GM12875 (cell line): Measurements from ENCODE around the gene HIRA.

ENCODE experiments used
- H3K4me3 ChIP-seq: one replicate; pipeline ENCODE4 v1.5.1; 2011; ENCODE audit warnings: low read depth, low read length, control low read depth
- CTCF ChIP-seq: IDR thresholded peaks from 2 replicates; pipeline ENCODE4 v1.5.1; 2011; ENCODE audit warnings: low read depth, mild to moderate bottlenecking, control low read depth, inconsistent platforms, low read length, moderate library complexity, borderline replicate concordance; ENCODE audit not compliant: insufficient read depth

The HIRA gene

DNA sequence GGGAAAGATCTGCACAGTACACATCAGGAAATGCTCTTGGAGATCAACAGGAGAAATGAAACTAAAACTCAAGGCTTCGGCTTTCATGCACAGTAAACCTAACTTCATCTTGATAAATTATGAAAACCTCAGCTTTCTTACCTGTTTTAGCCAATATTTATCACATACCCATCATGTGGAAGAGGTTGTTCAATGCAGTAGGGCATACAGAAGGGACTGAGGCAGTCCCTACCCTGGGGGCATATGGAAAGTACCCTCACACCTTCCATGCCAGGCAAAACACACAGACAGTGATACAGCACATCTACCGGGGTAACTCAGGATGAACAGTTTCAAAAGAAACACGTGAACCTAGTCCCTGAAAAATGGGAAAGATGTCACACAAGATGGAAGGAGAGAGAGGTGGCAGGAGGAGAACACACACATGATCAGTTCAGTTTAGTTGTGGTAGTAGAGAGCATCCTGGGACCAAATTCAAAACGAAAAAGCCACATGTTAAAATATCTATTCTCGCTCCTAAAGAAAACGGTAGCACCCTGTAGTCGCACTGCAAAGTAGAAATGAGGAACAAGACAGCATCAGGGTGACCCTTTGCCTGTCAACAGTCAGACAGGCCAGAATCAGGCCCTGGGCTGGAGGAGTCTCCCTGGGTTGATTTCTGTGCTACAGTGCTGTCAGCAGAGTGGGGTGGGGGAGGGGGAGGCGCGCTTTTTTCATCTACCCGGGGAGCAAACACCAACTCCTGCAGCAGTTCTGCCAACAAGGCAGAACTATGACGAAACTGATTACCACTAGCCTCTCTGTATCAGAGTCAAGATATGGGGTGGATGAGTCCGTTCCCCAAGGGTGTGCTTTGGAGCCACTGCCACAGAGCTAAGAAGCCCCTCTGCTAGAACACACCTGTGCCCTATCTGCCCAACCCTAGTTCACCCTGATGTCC, 1.3 kb downstream of the HIRA start:
- no peak for TF ChIP-seq CTCF
- peak overlapping the region; percentile 92 for H3K4me3 ChIP-seq

- H3K4me3 ChIP-seq = no peak overlapping the region
- TF ChIP-seq CTCF = no peak
Observed at GRCh38 chr22:19424186-19424500, 7.4 kb downstream of the HIRA start.

- no peak for TF ChIP-seq CTCF
- H3K4me3 ChIP-seq = no peak overlapping the region
Observed at GRCh38 chr22:19422440-19423301, 8.9 kb downstream of the HIRA start.

- H3K4me3 ChIP-seq = no peak overlapping the region
- no peak for TF ChIP-seq CTCF
Observed at GRCh38 chr22:19420321-19420720, 11.2 kb downstream of the HIRA start.

GRCh38 chr22:19419464-19420178, 11.9 kb downstream of the HIRA start:
- no peak for TF ChIP-seq CTCF
- no peak overlapping the region for H3K4me3 ChIP-seq

DNA sequence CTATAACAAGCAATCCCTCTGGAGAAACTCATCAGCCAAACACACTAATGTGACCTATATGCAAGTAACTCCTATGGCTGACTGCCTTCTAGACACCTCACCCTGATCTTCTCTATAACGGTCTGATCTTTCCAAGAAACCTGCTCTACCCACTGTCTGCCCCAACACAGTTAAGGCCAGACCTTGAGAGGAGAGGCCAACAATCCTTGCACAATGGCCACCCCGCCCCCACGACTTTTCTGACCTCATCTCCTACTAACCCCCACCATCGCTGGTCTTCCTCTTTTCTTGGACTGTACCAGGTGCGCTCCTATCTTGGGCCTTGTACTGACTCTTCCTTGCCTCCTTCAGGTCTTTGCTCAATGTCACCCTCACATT, 12.5 kb downstream of the HIRA start:
- no peak overlapping the region for H3K4me3 ChIP-seq
- TF ChIP-seq CTCF = no peak
